ENCODE measurements around the gene MSH5. TPM values are rescaled to one million over a fixed set of nuclear protein-coding genes. Genes with fewer than 3 reads are reported as not detected.

Gene MSH5
- polyA plus RNA-seq, 1 donor from 2014 or later, result 7.8 TPM

GRCh38 chr6:31742894-31743293 is 3.1 kb downstream of the MSH5 start:
- no peaks in the 10 kb centered on the region for H3K9me3 ChIP-seq (ENCODE audit: low read length)
- H3K9me2 ChIP-seq (ENCODE audit: insufficient read depth, low read length), result no peaks in the 10 kb centered on the region
- H2AFZ ChIP-seq (ENCODE audit: low read depth, low read length), result no peak overlapping the region
- H3K27ac ChIP-seq (ENCODE audit: low read length), result no peak overlapping the region
- H3F3A ChIP-seq (ENCODE audit: insufficient read depth, low read length, poor library complexity, severe bottlenecking), result no peaks in the 10 kb centered on the region
- no peaks in the 10 kb centered on the region for H4K20me1 ChIP-seq (ENCODE audit: insufficient read depth)
- no peak overlapping the region for H3K4me3 ChIP-seq (ENCODE audit: low read length)
- no peaks in the 10 kb centered on the region for H3K79me2 ChIP-seq (replicated peaks; ENCODE audit: insufficient read depth, low read length)
- H3K36me3 ChIP-seq (ENCODE audit: insufficient read depth, low read length), result no peaks in the 10 kb centered on the region
- H3K9ac ChIP-seq (ENCODE audit: low read length), result no peak overlapping the region
- H3K4me2 ChIP-seq (ENCODE audit: low read length), result no peak overlapping the region
- TF ChIP-seq MXI1 (conservative IDR thresholded peaks at IDR 0.05; ENCODE audit: poor library complexity, severe bottlenecking) (no peak), SMC3 (conservative IDR thresholded peaks at IDR 0.05; ENCODE audit: poor library complexity) (no peak), EZH2 (IDR thresholded peaks at IDR 0.05; ENCODE audit: borderline replicate concordance, insufficient read depth, low read length, poor library complexity, severe bottlenecking) (no peak), TAF1 (IDR thresholded peaks at IDR 0.05; ENCODE audit: low read depth) (no peak), CTCF (IDR thresholded peaks at IDR 0.05; ENCODE audit: poor library complexity, severe bottlenecking) (no peak), POLR2AphosphoS5 (IDR thresholded peaks at IDR 0.05) (no peak), RAD21 (conservative IDR thresholded peaks at IDR 0.05) (no peak)
- H3K27me3 ChIP-seq (ENCODE audit: insufficient read depth, low read depth, low read length), result no peaks in the 10 kb centered on the region

GRCh38 chr6:31744422-31744821 is 4.6 kb downstream of the MSH5 start:
- TF ChIP-seq REST (IDR thresholded peaks at IDR 0.05; ENCODE audit: borderline replicate concordance) (no peak), RAD21 (conservative IDR thresholded peaks at IDR 0.05) (no peak), MXI1 (conservative IDR thresholded peaks at IDR 0.05; ENCODE audit: poor library complexity, severe bottlenecking) (no peak), SMC3 (conservative IDR thresholded peaks at IDR 0.05; ENCODE audit: poor library complexity) (no peak), EZH2 (IDR thresholded peaks at IDR 0.05; ENCODE audit: borderline replicate concordance, insufficient read depth, low read length, poor library complexity, severe bottlenecking) (no peak), EP300 (conservative IDR thresholded peaks at IDR 0.05; ENCODE audit: poor library complexity, severe bottlenecking) (no peak), POLR2AphosphoS5 (IDR thresholded peaks at IDR 0.05) (no peak), TAF1 (IDR thresholded peaks at IDR 0.05; ENCODE audit: low read depth) (no peak), CTCF (IDR thresholded peaks at IDR 0.05; ENCODE audit: poor library complexity, severe bottlenecking) (no peak)
- no peak overlapping the region for H3K9ac ChIP-seq (ENCODE audit: low read length)
- no peaks in the 10 kb centered on the region for H4K20me1 ChIP-seq (ENCODE audit: insufficient read depth)
- no peak overlapping the region for H3K4me3 ChIP-seq (ENCODE audit: low read length)
- no peaks in the 10 kb centered on the region for H3K27me3 ChIP-seq (ENCODE audit: insufficient read depth, low read depth, low read length)
- H3K79me2 ChIP-seq (replicated peaks; ENCODE audit: insufficient read depth, low read length), result no peaks in the 10 kb centered on the region
- no peak overlapping the region for H2AFZ ChIP-seq (ENCODE audit: low read depth, low read length)
- no peaks in the 10 kb centered on the region for H3F3A ChIP-seq (ENCODE audit: insufficient read depth, low read length, poor library complexity, severe bottlenecking)
- H3K4me2 ChIP-seq (ENCODE audit: low read length), result no peak overlapping the region
- no peaks in the 10 kb centered on the region for H3K9me3 ChIP-seq (ENCODE audit: low read length)
- no peaks in the 10 kb centered on the region for H3K9me2 ChIP-seq (ENCODE audit: insufficient read depth, low read length)
- no peak overlapping the region for H3K27ac ChIP-seq (ENCODE audit: low read length)
- H3K36me3 ChIP-seq (ENCODE audit: insufficient read depth, low read length), result no peaks in the 10 kb centered on the region

Data from neural cell (in vitro differentiated cells).